Measurements from ENCODE around the gene TESPA1. TPM values are rescaled to one million over a fixed set of nuclear protein-coding genes. Genes with fewer than 3 reads are reported as not detected.

The TESPA1 gene
- polyA plus RNA-seq, 1 donor, result 0.18 TPM

GRCh38 chr12:54983536-54984101 is 943 bp downstream of the TESPA1 start:
- DNase-seq, result no peak

- no peak for DNase-seq
These were observed 2.8 kb downstream of the TESPA1 start for GRCh38 chr12:54981796-54982195.

- DNase-seq, result no peak
These were observed 4.2 kb downstream of the TESPA1 start for GRCh38 chr12:54980341-54980740.

GRCh38 chr12:54977857-54978256 is 6.7 kb downstream of the TESPA1 start:
- DNase-seq, result no peak

- no peak for DNase-seq
These were observed 7.4 kb downstream of the TESPA1 start for GRCh38 chr12:54977155-54977554.

- no peak for DNase-seq
These were observed 8.7 kb downstream of the TESPA1 start for GRCh38 chr12:54975875-54976274.

- DNase-seq, result no peak
These were observed 9.3 kb downstream of the TESPA1 start for GRCh38 chr12:54975272-54975671.

- DNase-seq, result no peak
These were observed 10.3 kb downstream of the TESPA1 start for GRCh38 chr12:54974279-54974678.

GRCh38 chr12:54973556-54973955 is 11.0 kb downstream of the TESPA1 start:
- DNase-seq, result no peak

- no peak for DNase-seq
These were observed 13.8 kb downstream of the TESPA1 start for GRCh38 chr12:54970741-54971140.

GRCh38 chr12:54968181-54968730 is 16.3 kb downstream of the TESPA1 start:
- DNase-seq, result no peak

- no peak for DNase-seq
These were observed 17.1 kb downstream of the TESPA1 start for GRCh38 chr12:54967461-54967860.

GRCh38 chr12:54961190-54961589 is 23.4 kb downstream of the TESPA1 start:
- DNase-seq, result no peak

- no peak for DNase-seq
These were observed 25.1 kb downstream of the TESPA1 start for GRCh38 chr12:54959291-54960018.

- DNase-seq, result peak; percentile 61
These were observed 26.4 kb downstream of the TESPA1 start for GRCh38 chr12:54958048-54958658.

GRCh38 chr12:54956818-54957641 is 27.5 kb downstream of the TESPA1 start:
- DNase-seq, result no peak

GRCh38 chr12:54956322-54956721 is 28.2 kb downstream of the TESPA1 start:
- no peak for DNase-seq

- no peak for DNase-seq
These were observed 29.8 kb downstream of the TESPA1 start for GRCh38 chr12:54954801-54955200.

- DNase-seq, result no peak
These were observed 30.3 kb downstream of the TESPA1 start for GRCh38 chr12:54954228-54954627.

GRCh38 chr12:54950071-54950727 is 34.4 kb downstream of the TESPA1 start:
- no peak for DNase-seq

- no peak for DNase-seq
These were observed 35.4 kb downstream of the TESPA1 start for GRCh38 chr12:54949073-54949711.
